ENCODE measurements around the gene TMC1. TPM values are rescaled to one million over a fixed set of nuclear protein-coding genes. Genes with fewer than 3 reads are reported as not detected.
A peak's percentile ranks its signal among the peaks of the same experiment; 100 is the strongest.
"Not testable (repeated sequence)": the region's sequence is repeated elsewhere in the genome, so short reads cannot be mapped to it uniquely, and the experiment has no call there.

Gene TMC1
- total RNA-seq, 1 donor from 2014 or later: not detected

GRCh38 chr9:72477930-72478518, 43.4 kb upstream of the TMC1 start:
- Mint-ChIP-seq H3K27ac (peak overlapping the region; percentile 91), H3K4me3 (no peak overlapping the region), H3K27me3 (ENCODE audit: low read depth) (no peaks in the 10 kb centered on the region), H3K4me1 (peaks cover 63% of the 10 kb centered on the region), H3K36me3 (no peaks in the 10 kb centered on the region), H3K9me3 (peaks cover 4% of the 10 kb centered on the region)
- TF ChIP-seq, protein P1, sequence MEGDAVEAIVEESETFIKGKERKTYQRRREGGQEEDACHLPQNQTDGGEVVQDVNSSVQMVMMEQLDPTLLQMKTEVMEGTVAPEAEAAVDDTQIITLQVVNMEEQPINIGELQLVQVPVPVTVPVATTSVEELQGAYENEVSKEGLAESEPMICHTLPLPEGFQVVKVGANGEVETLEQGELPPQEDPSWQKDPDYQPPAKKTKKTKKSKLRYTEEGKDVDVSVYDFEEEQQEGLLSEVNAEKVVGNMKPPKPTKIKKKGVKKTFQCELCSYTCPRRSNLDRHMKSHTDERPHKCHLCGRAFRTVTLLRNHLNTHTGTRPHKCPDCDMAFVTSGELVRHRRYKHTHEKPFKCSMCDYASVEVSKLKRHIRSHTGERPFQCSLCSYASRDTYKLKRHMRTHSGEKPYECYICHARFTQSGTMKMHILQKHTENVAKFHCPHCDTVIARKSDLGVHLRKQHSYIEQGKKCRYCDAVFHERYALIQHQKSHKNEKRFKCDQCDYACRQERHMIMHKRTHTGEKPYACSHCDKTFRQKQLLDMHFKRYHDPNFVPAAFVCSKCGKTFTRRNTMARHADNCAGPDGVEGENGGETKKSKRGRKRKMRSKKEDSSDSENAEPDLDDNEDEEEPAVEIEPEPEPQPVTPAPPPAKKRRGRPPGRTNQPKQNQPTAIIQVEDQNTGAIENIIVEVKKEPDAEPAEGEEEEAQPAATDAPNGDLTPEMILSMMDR (IDR thresholded peaks at IDR 0.05; ENCODE audit: unreplicated experiment): no peak
- DNase-seq (ENCODE audit: low spot score in 2 of 2, unreplicated experiment in 2 of 2): no peak

GRCh38 chr9:72478966-72479365, 42.4 kb upstream of the TMC1 start:
- Mint-ChIP-seq H3K4me1 (peaks cover 62% of the 10 kb centered on the region), H3K36me3 (no peaks in the 10 kb centered on the region), H3K9me3 (peaks cover 4% of the 10 kb centered on the region), H3K4me3 (no peak overlapping the region), H3K27ac (no peak overlapping the region), H3K27me3 (ENCODE audit: low read depth) (no peaks in the 10 kb centered on the region)
- no peak for DNase-seq (ENCODE audit: low spot score in 2 of 2, unreplicated experiment in 2 of 2)
- TF ChIP-seq, protein P1 (IDR thresholded peaks at IDR 0.05; ENCODE audit: unreplicated experiment): no peak

DNA sequence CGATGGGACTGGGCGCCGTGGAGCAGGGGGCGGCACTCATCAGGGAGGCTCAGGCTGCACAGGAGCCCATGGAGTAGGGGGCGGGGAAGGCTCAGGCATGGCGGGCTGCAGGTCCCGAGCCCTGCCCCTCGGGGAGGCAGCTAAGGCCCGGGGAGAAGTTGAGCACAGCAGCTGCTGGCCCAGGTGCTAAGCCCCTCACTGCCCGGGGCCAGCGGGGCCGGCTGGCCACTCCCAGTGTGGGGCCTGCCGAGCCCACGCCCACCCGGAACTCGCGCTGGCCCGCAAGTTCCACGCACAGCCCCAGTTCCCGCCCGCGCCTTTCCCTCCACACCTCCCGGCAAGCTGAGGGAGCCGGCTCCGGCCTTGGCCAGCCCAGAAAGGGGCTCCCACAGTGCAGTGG, 41.1 kb upstream of the TMC1 start:
- peaks cover 55% of the 10 kb centered on the region for H3K4me1 Mint-ChIP-seq
- not testable (repeated sequence) for H3K4me3 Mint-ChIP-seq; H3K27me3 Mint-ChIP-seq (ENCODE audit: low read depth); H3K36me3 Mint-ChIP-seq; H3K27ac Mint-ChIP-seq; DNase-seq (ENCODE audit: low spot score in 2 of 2, unreplicated experiment in 2 of 2); H3K9me3 Mint-ChIP-seq

DNA sequence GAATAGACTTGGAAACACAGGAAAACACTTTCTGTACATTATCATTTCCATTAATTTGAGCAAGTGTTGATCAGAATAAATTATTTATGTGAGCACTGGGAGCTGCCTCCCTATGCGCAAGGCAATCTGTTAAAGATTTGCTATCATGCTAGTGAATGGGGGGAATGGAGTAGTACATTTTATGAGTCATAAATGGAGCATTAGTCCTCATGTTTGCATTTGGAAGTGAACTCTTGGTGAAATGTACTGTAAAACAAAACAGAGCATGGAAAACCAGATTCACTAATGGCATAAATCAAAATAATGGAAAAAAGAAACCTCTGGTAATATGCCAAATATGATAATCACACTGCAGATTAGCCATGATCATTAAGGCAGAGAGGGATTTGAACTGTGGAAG, 40.5 kb upstream of the TMC1 start:
- H3K27me3 Mint-ChIP-seq (ENCODE audit: low read depth): no peaks in the 10 kb centered on the region
- no peak overlapping the region for H3K4me3 Mint-ChIP-seq
- H3K36me3 Mint-ChIP-seq: no peaks in the 10 kb centered on the region
- H3K9me3 Mint-ChIP-seq: peaks cover 4% of the 10 kb centered on the region
- DNase-seq (ENCODE audit: low spot score in 2 of 2, unreplicated experiment in 2 of 2): no peak
- H3K27ac Mint-ChIP-seq: peak overlapping the region; percentile 64
- H3K4me1 Mint-ChIP-seq: peaks cover 55% of the 10 kb centered on the region
- TF ChIP-seq, protein P1 (IDR thresholded peaks at IDR 0.05; ENCODE audit: unreplicated experiment): no peak

- Mint-ChIP-seq H3K9me3 (peaks cover 4% of the 10 kb centered on the region), H3K36me3 (no peaks in the 10 kb centered on the region), H3K4me1 (peaks cover 18% of the 10 kb centered on the region), H3K4me3 (no peak overlapping the region), H3K27me3 (ENCODE audit: low read depth) (no peaks in the 10 kb centered on the region), H3K27ac (no peak overlapping the region)
- TF ChIP-seq, protein P1 (IDR thresholded peaks at IDR 0.05; ENCODE audit: unreplicated experiment): no peak
- no peak for DNase-seq (ENCODE audit: low spot score in 2 of 2, unreplicated experiment in 2 of 2)
Measured at GRCh38 chr9:72485821-72486593, 35.4 kb upstream of the TMC1 start.

- TF ChIP-seq, protein P1 (IDR thresholded peaks at IDR 0.05; ENCODE audit: unreplicated experiment): no peak
- no peak for DNase-seq (ENCODE audit: low spot score in 2 of 2, unreplicated experiment in 2 of 2)
- H3K9me3 Mint-ChIP-seq: peaks cover 4% of the 10 kb centered on the region
- no peaks in the 10 kb centered on the region for H3K36me3 Mint-ChIP-seq
- no peak overlapping the region for H3K27ac Mint-ChIP-seq
- no peak overlapping the region for H3K4me3 Mint-ChIP-seq
- H3K27me3 Mint-ChIP-seq (ENCODE audit: low read depth): no peaks in the 10 kb centered on the region
- peaks cover 12% of the 10 kb centered on the region for H3K4me1 Mint-ChIP-seq
Measured at GRCh38 chr9:72486594-72486955, 34.8 kb upstream of the TMC1 start.

DNA sequence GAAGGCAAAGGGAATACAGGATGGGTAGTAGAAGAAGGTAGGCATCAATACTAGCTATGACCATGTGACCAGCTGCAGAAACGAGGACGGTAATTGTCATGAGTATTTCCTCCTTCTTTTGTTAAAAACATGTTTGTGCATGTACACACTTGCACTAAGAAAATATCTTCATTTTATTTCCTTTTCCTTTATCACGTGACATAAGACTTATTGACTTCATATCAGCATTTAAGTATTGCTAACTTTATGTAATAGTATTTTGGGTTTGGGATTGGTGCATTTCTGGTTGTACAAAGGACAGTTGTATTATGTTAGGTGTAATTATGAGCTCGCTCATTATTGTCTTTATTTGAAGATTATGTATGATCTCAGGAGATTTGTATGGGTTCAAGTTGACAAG, 33.7 kb upstream of the TMC1 start:
- not testable (repeated sequence) for H3K4me3 Mint-ChIP-seq; H3K27me3 Mint-ChIP-seq (ENCODE audit: low read depth); H3K9me3 Mint-ChIP-seq; DNase-seq (ENCODE audit: low spot score in 2 of 2, unreplicated experiment in 2 of 2); H3K4me1 Mint-ChIP-seq; H3K36me3 Mint-ChIP-seq; H3K27ac Mint-ChIP-seq
